ENCODE data around the gene DHX16. TPM values are rescaled to one million over a fixed set of nuclear protein-coding genes. Genes with fewer than 3 reads are reported as not detected.
"Not testable (repeated sequence)": the region's sequence is repeated elsewhere in the genome, so short reads cannot be mapped to it uniquely, and the experiment has no call there.

DHX16 gene
- total RNA-seq (2014; rRNA removed; shearing (Covaris generic)) = 27.1 and 30.5 TPM in 2 replicates
- total RNA-seq (2022) = 32.1 and 37.5 TPM in 2 replicates
- Bru-seq, nascent RNA = percentile 65 among the genes with signal in this experiment
- percentile 79 among the genes with signal in this experiment for BruChase-seq, experiment 1, labeled RNA remaining after a 6-hour chase
- percentile 78 among the genes with signal in this experiment for BruChase-seq, experiment 2, labeled RNA remaining after a 2-hour chase
- long read RNA-seq, transcript DHX16-202 (20 exons, 3,445 nt) = major isoform, 99 of 129 reads
- long read RNA-seq, partial matches to known transcripts = 9 of 129 reads
- long read RNA-seq, other reads (novel, unspliced or antisense) = 21 of 129 reads

GRCh38 chr6:30672445-30673253, at the start of gene DHX16:
TSS of gene DHX16 (minus strand) at chr6:30673006. CDS start at chr6:30672841, 165 bp downstream.
- DNase-seq (ENCODE audit: low spot score) = peak; percentile 97
- intact Hi-C loops (cut with micrococcal nuclease; ENCODE audit: unreplicated experiment) = loop anchor here (1.0 to 10.0 kb wide), 4 partner anchors 46 to 212 kb away; partner anchors contain the start of genes ATAT1 and DDR1
- Histone ChIP-seq H3K9me2 (ENCODE audit: insufficient read depth, low read length) (no peaks in the 10 kb centered on the region), H4K20me1 (ENCODE audit: insufficient read depth, low read length) (no peaks in the 10 kb centered on the region), H2AFZ (ENCODE audit: low read length) (peak within 1 kb of the TSS; percentile 58; the same call in 1 of the 2 replicates), H3K9me3 (ENCODE audit: low read length) (no peaks in the 10 kb centered on the region), H3K4me2 (ENCODE audit: low read length) (peak within 1 kb of the TSS; percentile 73), H3K79me2 (ENCODE audit: insufficient read depth, low read depth, low read length) (peaks cover 17% of the 10 kb centered on the region; the same call in 1 of the 2 replicates), H3K36me3 (ENCODE audit: insufficient read depth, low read length) (peaks cover 40% of the 10 kb centered on the region), H3K27ac (ENCODE audit: low read depth, low read length, poor library complexity, severe bottlenecking) (no peak within 1 kb of the TSS), H3K4me3 (ENCODE audit: low read depth, low read length, poor library complexity, severe bottlenecking) (peak within 1 kb of the TSS; percentile 89), H3K4me1 (ENCODE audit: insufficient read depth, low read length, poor library complexity, severe bottlenecking) (peaks cover 12% of the 10 kb centered on the region)
- no TSS peak for BruUV-seq (replicated peaks)
- no peak for TF ChIP-seq EZH2phosphoT487 (IDR thresholded peaks at IDR 0.05; ENCODE audit: borderline replicate concordance, low read depth, low read length)
- TF ChIP-seq CTCF (conservative IDR thresholded peaks at IDR 0.05; ENCODE audit: low read length) = peak; percentile 97
- ChIA-PET POLR2A (interaction anchor here (0.6 to 1.2 kb wide), 11 partner anchors 9 to 619 kb away, joined by 3 to 6 read pairs (median 5); partner anchors contain the start of gene MRPS18B), CTCF (ENCODE audit: unreplicated experiment) (interaction anchor here (0.6 to 1.4 kb wide), 3 partner anchors 15 to 58 kb away, joined by 3 to 9 read pairs (median 3); no protein-coding TSS in a partner anchor)

- intact Hi-C loops (cut with micrococcal nuclease; ENCODE audit: unreplicated experiment) = loop anchor here (1.0 to 5.0 kb wide), 2 partner anchors 43 to 165 kb away; partner anchors contain the start of genes GNL1 and PRR3
- peaks cover 82% of the 10 kb centered on the region for H3K79me2 ChIP-seq (ENCODE audit: insufficient read depth, low read depth, low read length)
- H3K4me2 ChIP-seq (ENCODE audit: low read length) = peak overlapping the region; percentile 95
- not testable (repeated sequence) for H3K9me3 ChIP-seq (ENCODE audit: low read length); H3K9me2 ChIP-seq (ENCODE audit: insufficient read depth, low read length); H2AFZ ChIP-seq (ENCODE audit: low read length); BruUV-seq (replicated peaks)
- ChIA-PET POLR2A (interaction anchor here (0.6 to 6.0 kb wide), 5 partner anchors 32 to 107 kb away, joined by 4 to 71 read pairs (median 8); partner anchors contain the start of gene NRM), CTCF (ENCODE audit: unreplicated experiment) (interaction anchor here (0.6 to 2.0 kb wide), 3 partner anchors 9 to 43 kb away, joined by 3 to 7 read pairs (median 7); no protein-coding TSS in a partner anchor)
- H3K36me3 ChIP-seq (ENCODE audit: insufficient read depth, low read length) = peaks cover 71% of the 10 kb centered on the region
- H3K4me1 ChIP-seq (ENCODE audit: insufficient read depth, low read length, poor library complexity, severe bottlenecking) = peaks cover 45% of the 10 kb centered on the region
- H3K27ac ChIP-seq (ENCODE audit: low read depth, low read length, poor library complexity, severe bottlenecking) = peak overlapping the region; percentile 97
- peaks cover 35% of the 10 kb centered on the region for H4K20me1 ChIP-seq (ENCODE audit: insufficient read depth, low read length)
- peak; percentile 40 for DNase-seq (ENCODE audit: low spot score)
- H3K4me3 ChIP-seq (ENCODE audit: low read depth, low read length, poor library complexity, severe bottlenecking) = peak overlapping the region; percentile 91
Observed at GRCh38 chr6:30722025-30722279, 49.1 kb upstream of the DHX16 start.

Measured in OCI-LY7 (cell line).